K562 (cell line): ENCODE measurements around the gene ANKRD23. TPM values are rescaled to one million over a fixed set of nuclear protein-coding genes. Genes with fewer than 3 reads are reported as not detected.
A peak's percentile ranks its signal among the peaks of the same experiment; 100 is the strongest.

Source experiments
- CCNT2 ChIP-seq: IDR thresholded peaks from 2 replicates; pipeline ENCODE4 v1.6.1; 2011; ENCODE audit warnings: borderline replicate concordance, low read depth, mild to moderate bottlenecking, moderate library complexity, mixed read lengths, low read length; ENCODE audit not compliant: insufficient read length; ENCODE audit errors: extremely low read depth
- ERF ChIP-seq: fragments of 450-650 bp; formaldehyde crosslinking; IDR thresholded peaks from 2 replicates; pipeline ENCODE4 v1.4.0; 2020; ENCODE audit warnings: mild to moderate bottlenecking, mixed read lengths
- PTRF ChIP-seq: fragments of 450-650 bp; IDR thresholded peaks from 2 replicates; pipeline ENCODE4 v1.6.1; 2016; ENCODE audit warnings: mild to moderate bottlenecking, missing genetic modification characterization, missing compliant biosample characterization
- TARDBP ChIP-seq: fragments of 450-650 bp; IDR thresholded peaks from 2 replicates; pipeline ENCODE4 v1.6.1; 2016
- ZNF76 ChIP-seq: fragments of 250-450 bp; sonication (Bioruptor Pico); IDR thresholded peaks from 2 replicates; pipeline ENCODE4 v1.4.0; 2020; ENCODE audit warnings: mild to moderate bottlenecking, moderate library complexity, borderline replicate concordance
- polyA plus RNA-seq, 8 experiments: library from polyadenylated mRNA; depleted of rRNA in 4 of 8; stranded (reverse) in 5 of 8; unstranded in 3 of 8; fragments of >200 nt; fragmentation: Nextera tagmentation in 2 of 8; fragmentation: Illumina TruSeq in 1 of 8; extraction: Ambion mirVana in 2 of 8; extraction: Trizol in 1 of 8; gene quantifications; 2 replicates each; pipeline versions ENCODE4 v1.2.1 to v1.2.3, GENCODE V29; 2011 to 2014; ENCODE audit warnings: inconsistent platforms in 1 of 8, missing spikeins in 1 of 8
- total RNA-seq, 7 experiments: library from RNA; depleted of rRNA in 6 of 7; stranded (reverse); fragments of >200 nt in 6 of 7; fragmentation: Illumina TruSeq in 2 of 7; extraction: Trizol in 2 of 7; gene quantifications; 2 replicates each; pipeline versions ENCODE4 v1.2.1 to v1.2.3, GENCODE V29; 2011 to 2021; ENCODE audit warnings: low replicate concordance in 1 of 7
- TF ChIP-seq, protein P1 (sequence below): fragments of 450-650 bp; formaldehyde crosslinking; IDR thresholded peaks from 2 replicates; pipeline ENCODE4 v1.4.0; 2020; ENCODE audit warnings: mild to moderate bottlenecking
- TF ChIP-seq, protein P2 (sequence below), 3 experiments: fragments of 200-800 bp in 1 of 3; sonication (Bioruptor generic) in 1 of 3; sonication (generic) in 1 of 3; formaldehyde crosslinking in 1 of 3; IDR thresholded peaks; 2 replicates each; pipeline versions ENCODE4 v1.6.1 to v1.8.0; 2016 to 2022; ENCODE audit warnings: mild to moderate bottlenecking in 2 of 3, missing compliant biosample characterization in 2 of 3, missing genetic modification characterization in 2 of 3, missing genetic modification reagents in 1 of 3
- TF ChIP-seq, protein P3 (sequence below): sonication (generic); formaldehyde crosslinking; IDR thresholded peaks from 2 replicates; pipeline ENCODE4 v1.8.0; 2022; ENCODE audit warnings: mild to moderate bottlenecking, missing genetic modification reagents
- TF ChIP-seq, protein P4 (sequence below): fragments of 250-450 bp; sonication (Bioruptor Pico); IDR thresholded peaks from 2 replicates; pipeline ENCODE4 v1.5.1; 2021; ENCODE audit warnings: mild to moderate bottlenecking
- TF ChIP-seq, protein P5 (sequence below): fragments of 450-650 bp; IDR thresholded peaks from 2 replicates; pipeline ENCODE4 v1.7.1; 2018; ENCODE audit warnings: mild to moderate bottlenecking, low read depth; ENCODE audit not compliant: partially characterized antibody
- TF ChIP-seq, protein P6 (sequence below): sonication (generic); formaldehyde crosslinking; IDR thresholded peaks from 2 replicates; pipeline ENCODE4 v1.8.0; 2022; ENCODE audit warnings: mild to moderate bottlenecking, missing genetic modification reagents
- TF ChIP-seq, protein P7 (sequence below): fragments of 250-450 bp; sonication (Bioruptor Pico); IDR thresholded peaks from 2 replicates; pipeline ENCODE4 v1.8.0; 2021; ENCODE audit warnings: moderate library complexity, mild to moderate bottlenecking, inconsistent platforms

ANKRD23 gene
- total and polyA plus RNA-seq, 9 of the 15 experiments (the other 6 are each of a cell fraction or from before 2014, with no cell fraction given), result 0.32 to 4.8 (median 2.8) TPM

DNA sequence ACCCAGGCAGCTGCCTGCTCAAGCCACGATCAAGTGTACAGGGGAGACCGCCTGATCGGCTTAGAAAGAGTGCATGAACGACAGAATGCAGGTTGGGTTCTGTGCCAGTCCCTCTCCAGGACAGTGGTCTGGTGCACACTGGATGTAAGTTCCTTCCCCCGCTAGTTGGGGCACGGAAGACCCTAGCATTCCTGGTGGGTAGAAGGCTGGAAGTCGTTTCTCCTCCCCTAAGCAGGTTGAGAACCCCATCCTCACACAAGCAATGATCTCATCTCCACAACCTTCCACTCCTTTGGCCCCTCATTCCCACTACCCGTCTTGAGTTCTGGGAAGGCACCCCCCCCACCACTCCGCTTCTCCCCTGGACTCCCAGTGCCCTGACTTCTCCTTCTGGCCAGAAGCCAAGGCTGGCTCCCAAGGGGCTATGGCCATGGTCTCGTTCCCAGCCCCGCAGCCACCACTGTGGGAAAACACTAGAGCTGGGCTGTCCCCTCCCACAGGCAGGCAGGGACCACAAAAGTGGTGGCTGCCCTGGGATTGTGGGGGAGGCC lies 15.4 kb upstream of the ANKRD23 start (continued):
- TF ChIP-seq, protein P1, sequence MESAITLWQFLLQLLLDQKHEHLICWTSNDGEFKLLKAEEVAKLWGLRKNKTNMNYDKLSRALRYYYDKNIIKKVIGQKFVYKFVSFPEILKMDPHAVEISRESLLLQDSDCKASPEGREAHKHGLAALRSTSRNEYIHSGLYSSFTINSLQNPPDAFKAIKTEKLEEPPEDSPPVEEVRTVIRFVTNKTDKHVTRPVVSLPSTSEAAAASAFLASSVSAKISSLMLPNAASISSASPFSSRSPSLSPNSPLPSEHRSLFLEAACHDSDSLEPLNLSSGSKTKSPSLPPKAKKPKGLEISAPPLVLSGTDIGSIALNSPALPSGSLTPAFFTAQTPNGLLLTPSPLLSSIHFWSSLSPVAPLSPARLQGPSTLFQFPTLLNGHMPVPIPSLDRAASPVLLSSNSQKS (CRISPR knock-in tag), result no peak
- TF ChIP-seq, protein P2, sequence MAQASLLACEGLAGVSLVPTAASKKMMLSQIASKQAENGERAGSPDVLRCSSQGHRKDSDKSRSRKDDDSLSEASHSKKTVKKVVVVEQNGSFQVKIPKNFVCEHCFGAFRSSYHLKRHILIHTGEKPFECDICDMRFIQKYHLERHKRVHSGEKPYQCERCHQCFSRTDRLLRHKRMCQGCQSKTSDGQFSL (CRISPR knock-in tag; IDR thresholded peaks at IDR 0.05), result peak; percentile 93
- TF ChIP-seq, protein P2 (tag; IDR thresholded peaks at IDR 0.05), result no peak
- no peak for TF ChIP-seq ZNF76 (CRISPR knock-in tag)
- no peak for TF ChIP-seq PTRF
- TF ChIP-seq, protein P3, sequence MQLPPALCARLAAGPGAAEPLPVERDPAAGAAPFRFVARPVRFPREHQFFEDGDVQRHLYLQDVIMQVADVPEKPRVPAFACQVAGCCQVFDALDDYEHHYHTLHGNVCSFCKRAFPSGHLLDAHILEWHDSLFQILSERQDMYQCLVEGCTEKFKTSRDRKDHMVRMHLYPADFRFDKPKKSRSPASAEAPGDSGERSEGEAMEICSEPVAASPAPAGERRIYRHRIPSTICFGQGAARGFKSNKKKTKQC (CRISPR knock-in tag), result no peak
- peak; percentile 5 for TF ChIP-seq CCNT2
- TF ChIP-seq TARDBP, result no peak
- TF ChIP-seq, protein P4, sequence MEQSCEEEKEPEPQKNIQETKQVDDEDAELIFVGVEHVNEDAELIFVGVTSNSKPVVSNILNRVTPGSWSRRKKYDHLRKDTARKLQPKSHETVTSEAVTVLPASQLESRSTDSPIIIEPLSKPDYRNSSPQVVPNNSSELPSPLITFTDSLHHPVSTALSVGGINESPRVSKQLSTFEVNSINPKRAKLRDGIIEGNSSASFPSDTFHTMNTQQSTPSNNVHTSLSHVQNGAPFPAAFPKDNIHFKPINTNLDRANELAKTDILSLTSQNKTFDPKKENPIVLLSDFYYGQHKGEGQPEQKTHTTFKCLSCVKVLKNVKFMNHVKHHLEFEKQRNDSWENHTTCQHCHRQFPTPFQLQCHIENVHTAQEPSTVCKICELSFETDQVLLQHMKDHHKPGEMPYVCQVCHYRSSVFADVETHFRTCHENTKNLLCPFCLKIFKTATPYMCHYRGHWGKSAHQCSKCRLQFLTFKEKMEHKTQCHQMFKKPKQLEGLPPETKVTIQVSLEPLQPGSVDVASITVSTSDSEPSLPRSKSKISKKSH, result no peak
- 0 out of 2 replicates have a peak, but pooled peaks have one; percentile 45 for TF ChIP-seq ERF (CRISPR knock-in tag)
- TF ChIP-seq, protein P5, sequence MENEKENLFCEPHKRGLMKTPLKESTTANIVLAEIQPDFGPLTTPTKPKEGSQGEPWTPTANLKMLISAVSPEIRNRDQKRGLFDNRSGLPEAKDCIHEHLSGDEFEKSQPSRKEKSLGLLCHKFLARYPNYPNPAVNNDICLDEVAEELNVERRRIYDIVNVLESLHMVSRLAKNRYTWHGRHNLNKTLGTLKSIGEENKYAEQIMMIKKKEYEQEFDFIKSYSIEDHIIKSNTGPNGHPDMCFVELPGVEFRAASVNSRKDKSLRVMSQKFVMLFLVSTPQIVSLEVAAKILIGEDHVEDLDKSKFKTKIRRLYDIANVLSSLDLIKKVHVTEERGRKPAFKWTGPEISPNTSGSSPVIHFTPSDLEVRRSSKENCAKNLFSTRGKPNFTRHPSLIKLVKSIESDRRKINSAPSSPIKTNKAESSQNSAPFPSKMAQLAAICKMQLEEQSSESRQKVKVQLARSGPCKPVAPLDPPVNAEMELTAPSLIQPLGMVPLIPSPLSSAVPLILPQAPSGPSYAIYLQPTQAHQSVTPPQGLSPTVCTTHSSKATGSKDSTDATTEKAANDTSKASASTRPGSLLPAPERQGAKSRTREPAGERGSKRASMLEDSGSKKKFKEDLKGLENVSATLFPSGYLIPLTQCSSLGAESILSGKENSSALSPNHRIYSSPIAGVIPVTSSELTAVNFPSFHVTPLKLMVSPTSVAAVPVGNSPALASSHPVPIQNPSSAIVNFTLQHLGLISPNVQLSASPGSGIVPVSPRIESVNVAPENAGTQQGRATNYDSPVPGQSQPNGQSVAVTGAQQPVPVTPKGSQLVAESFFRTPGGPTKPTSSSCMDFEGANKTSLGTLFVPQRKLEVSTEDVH, result no peak
- TF ChIP-seq, protein P6, sequence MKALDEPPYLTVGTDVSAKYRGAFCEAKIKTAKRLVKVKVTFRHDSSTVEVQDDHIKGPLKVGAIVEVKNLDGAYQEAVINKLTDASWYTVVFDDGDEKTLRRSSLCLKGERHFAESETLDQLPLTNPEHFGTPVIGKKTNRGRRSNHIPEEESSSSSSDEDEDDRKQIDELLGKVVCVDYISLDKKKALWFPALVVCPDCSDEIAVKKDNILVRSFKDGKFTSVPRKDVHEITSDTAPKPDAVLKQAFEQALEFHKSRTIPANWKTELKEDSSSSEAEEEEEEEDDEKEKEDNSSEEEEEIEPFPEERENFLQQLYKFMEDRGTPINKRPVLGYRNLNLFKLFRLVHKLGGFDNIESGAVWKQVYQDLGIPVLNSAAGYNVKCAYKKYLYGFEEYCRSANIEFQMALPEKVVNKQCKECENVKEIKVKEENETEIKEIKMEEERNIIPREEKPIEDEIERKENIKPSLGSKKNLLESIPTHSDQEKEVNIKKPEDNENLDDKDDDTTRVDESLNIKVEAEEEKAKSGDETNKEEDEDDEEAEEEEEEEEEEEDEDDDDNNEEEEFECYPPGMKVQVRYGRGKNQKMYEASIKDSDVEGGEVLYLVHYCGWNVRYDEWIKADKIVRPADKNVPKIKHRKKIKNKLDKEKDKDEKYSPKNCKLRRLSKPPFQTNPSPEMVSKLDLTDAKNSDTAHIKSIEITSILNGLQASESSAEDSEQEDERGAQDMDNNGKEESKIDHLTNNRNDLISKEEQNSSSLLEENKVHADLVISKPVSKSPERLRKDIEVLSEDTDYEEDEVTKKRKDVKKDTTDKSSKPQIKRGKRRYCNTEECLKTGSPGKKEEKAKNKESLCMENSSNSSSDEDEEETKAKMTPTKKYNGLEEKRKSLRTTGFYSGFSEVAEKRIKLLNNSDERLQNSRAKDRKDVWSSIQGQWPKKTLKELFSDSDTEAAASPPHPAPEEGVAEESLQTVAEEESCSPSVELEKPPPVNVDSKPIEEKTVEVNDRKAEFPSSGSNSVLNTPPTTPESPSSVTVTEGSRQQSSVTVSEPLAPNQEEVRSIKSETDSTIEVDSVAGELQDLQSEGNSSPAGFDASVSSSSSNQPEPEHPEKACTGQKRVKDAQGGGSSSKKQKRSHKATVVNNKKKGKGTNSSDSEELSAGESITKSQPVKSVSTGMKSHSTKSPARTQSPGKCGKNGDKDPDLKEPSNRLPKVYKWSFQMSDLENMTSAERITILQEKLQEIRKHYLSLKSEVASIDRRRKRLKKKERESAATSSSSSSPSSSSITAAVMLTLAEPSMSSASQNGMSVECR (CRISPR knock-in tag), result no peak
- TF ChIP-seq, protein P7, sequence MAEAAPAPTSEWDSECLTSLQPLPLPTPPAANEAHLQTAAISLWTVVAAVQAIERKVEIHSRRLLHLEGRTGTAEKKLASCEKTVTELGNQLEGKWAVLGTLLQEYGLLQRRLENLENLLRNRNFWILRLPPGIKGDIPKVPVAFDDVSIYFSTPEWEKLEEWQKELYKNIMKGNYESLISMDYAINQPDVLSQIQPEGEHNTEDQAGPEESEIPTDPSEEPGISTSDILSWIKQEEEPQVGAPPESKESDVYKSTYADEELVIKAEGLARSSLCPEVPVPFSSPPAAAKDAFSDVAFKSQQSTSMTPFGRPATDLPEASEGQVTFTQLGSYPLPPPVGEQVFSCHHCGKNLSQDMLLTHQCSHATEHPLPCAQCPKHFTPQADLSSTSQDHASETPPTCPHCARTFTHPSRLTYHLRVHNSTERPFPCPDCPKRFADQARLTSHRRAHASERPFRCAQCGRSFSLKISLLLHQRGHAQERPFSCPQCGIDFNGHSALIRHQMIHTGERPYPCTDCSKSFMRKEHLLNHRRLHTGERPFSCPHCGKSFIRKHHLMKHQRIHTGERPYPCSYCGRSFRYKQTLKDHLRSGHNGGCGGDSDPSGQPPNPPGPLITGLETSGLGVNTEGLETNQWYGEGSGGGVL, result no peak
